GM21367 (cell line): ENCODE measurements around the gene DOHH.
A peak's percentile ranks its signal among the peaks of the same experiment; 100 is the strongest.

Experiments used
- ATAC-seq: cut with Tn5 transposase; IDR thresholded peaks from one replicate; pipeline ENCODE4 v1.9.1; 2021; ENCODE audit not compliant: unreplicated experiment

Gene DOHH

GRCh38 chr19:3505598-3506383 lies 5.3 kb upstream of the DOHH start, which contains the start of gene FZR1:
TSS of gene FZR1 (plus strand) at chr19:3506311. CDS start at chr19:3522990, 16,679 bp downstream.
- peak; percentile 77 for ATAC-seq

- no peak for ATAC-seq
These were observed 4.3 kb upstream of the DOHH start for GRCh38 chr19:3504735-3505134.

GRCh38 chr19:3503036-3503572 lies 2.6 kb upstream of the DOHH start:
- ATAC-seq = no peak

DNA sequence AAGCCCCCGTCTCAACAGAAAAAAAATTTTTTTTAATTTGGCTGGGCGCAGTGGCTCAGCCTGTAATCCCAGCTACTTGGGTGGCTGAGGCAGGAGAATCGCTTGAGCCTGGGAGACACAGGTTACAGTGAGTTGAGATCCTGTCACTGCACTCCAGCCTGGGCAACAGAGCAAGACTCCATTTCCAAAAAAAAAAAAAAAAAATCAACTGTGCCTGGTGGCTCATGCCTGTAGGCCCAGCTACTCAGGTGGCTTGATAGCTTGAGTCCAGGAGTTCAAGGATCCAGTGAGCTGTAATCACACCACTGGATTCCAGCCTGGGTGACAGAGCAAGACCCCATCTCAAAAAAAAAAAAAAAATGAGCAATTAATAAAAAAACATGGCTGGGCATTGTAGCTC lies 1.3 kb upstream of the DOHH start:
- ATAC-seq = no peak

DNA sequence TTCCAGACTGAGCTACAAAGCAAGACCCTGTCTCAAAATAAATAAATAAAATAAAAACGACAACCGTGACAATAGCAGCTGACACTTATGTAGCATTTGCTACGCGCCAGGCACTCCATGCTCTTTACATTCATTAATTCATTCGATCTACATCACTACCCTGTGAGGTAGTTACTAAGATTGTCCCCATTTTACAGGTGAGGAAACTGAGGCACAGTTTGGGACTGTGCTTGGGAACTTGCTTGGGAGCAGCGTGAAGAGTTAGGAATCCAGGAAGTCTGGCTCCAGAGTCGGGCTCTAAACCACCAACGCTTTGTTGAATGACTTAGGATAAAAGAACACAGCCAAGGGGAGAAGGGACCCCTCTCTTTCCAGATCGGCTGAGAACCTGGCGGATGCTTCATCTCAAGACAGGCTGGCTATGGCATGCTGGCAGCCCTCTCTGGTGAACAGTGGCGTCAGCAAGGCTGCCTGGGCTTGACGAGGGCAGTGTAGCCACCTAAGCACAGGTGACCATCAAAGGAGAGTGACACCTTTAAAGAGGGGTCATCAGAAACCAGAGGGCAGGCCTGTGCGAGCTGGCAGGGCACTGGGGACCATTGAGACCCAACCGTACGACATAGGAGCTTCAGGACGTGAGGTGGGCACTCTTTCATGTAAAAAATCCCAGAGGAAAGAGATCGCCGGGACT lies 591 bp downstream of the DOHH start:
- ATAC-seq = no peak

- ATAC-seq = no peak
These were observed 2.5 kb downstream of the DOHH start for GRCh38 chr19:3497757-3498520.

- no peak for ATAC-seq
These were observed 3.8 kb downstream of the DOHH start for GRCh38 chr19:3496392-3497273.

GRCh38 chr19:3494559-3494958 lies 5.9 kb downstream of the DOHH start:
- ATAC-seq = no peak

GRCh38 chr19:3494051-3494450 lies 6.4 kb downstream of the DOHH start:
- ATAC-seq = no peak

GRCh38 chr19:3493651-3494050 lies 6.8 kb downstream of the DOHH start:
- no peak for ATAC-seq

GRCh38 chr19:3492919-3493318 lies 7.6 kb downstream of the DOHH start:
- ATAC-seq = no peak

GRCh38 chr19:3492131-3492839 lies 8.2 kb downstream of the DOHH start:
- ATAC-seq = no peak

GRCh38 chr19:3491396-3492119 lies 8.9 kb downstream of the DOHH start:
- no peak for ATAC-seq

DNA sequence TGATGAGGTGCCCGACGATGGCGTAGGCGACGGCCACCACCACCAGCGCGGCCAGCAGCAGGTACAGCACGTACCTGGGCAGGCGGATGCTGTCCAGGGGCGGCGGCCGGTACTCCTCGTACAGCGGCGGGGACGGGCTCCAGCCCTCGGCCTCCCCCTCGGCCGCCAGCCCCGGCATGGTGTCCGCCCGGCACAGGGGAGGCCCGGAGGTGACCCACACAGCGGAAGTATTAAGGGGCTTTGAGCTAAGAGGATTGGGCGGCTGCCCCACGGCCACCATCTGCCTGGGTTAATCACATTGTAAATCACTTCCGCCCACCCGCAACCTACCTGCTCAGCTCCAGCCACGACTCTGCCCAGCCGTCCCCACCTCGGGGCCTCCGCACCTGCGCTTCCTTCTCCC lies 17.2 kb downstream of the DOHH start, which contains the start of gene SMIM44:
Gene SMIM44, minus strand, starts transcription at position 216 of the 403 bp plus-strand sequence. Its CDS starts 38 bp downstream, at position 178.
- no peak for ATAC-seq

GRCh38 chr19:3482507-3483225 lies 17.8 kb downstream of the DOHH start:
- ATAC-seq = no peak

DNA sequence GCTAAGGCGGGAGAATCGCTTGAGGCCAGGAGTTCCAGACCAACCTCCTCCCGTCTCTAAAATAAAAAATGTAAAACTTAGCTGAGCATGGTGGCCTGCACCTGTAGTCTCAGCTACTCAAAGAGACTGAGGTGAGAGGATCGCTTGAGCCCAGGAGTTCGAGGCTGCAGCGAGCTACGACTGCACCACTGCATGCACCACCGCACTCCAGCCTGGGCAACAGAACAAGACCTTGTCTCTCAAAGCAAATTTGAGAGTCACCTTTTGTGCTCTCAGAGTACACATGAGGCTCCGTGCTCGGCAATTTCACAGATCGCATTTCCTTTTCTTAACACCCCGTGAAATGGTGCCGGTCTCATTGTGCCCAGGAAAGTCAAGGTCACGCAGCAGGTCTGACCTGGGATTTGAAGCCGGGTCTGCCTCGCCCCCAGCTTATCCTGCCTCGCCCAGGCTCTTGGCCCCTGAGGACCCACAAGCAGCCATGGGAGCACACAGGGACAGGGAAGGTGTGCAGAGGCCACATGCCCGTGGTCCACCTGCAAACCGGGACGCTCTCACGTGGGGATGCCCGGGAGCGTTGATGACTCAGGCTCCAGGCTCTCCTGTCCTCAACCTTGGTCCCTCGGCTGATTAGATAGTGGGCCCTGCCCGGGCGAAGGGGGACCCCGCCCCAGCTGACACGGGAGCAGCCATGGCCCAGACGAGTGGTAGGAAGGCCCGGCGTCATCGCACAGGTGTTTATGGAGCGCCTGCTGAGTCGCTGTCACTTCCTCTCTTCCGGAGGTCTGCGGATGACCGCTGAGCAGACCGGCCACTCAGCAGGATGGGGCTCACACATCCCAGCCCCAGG lies 19.0 kb downstream of the DOHH start:
- ATAC-seq = no peak

- ATAC-seq = no peak
These were observed 19.9 kb downstream of the DOHH start, which contains the start of gene SMIM24 for GRCh38 chr19:3480383-3481091. TSS of gene SMIM24 (minus strand) at chr19:3480525. CDS start at chr19:3480463, 62 bp downstream.
